NCI-H2227 treated with DMSO at 0.1 percent for 48 hours (cell line): ENCODE data around the gene COL4A2.

Experiments used
- DNase-seq: peaks from one replicate; lab custom pipeline; 2025; lab: John Stamatoyannopoulos, UW

Gene COL4A2

GRCh38 chr13:110354715-110355473, 47.8 kb downstream of the COL4A2 start:
- no peak for DNase-seq

GRCh38 chr13:110356362-110356761, 49.3 kb downstream of the COL4A2 start:
- DNase-seq, result no peak

- DNase-seq, result no peak
Measured at GRCh38 chr13:110358381-110358780, 51.3 kb downstream of the COL4A2 start.

- DNase-seq, result no peak
Measured at GRCh38 chr13:110359840-110360301, 52.8 kb downstream of the COL4A2 start.

GRCh38 chr13:110360598-110360997, 53.5 kb downstream of the COL4A2 start:
- DNase-seq, result no peak

- DNase-seq, result no peak
Measured at GRCh38 chr13:110361365-110361911, 54.4 kb downstream of the COL4A2 start.

GRCh38 chr13:110363010-110363409, 55.9 kb downstream of the COL4A2 start:
- no peak for DNase-seq

- no peak for DNase-seq
Measured at GRCh38 chr13:110364081-110364480, 57.0 kb downstream of the COL4A2 start.

- DNase-seq, result no peak
Measured at GRCh38 chr13:110365876-110366275, 58.8 kb downstream of the COL4A2 start.

GRCh38 chr13:110366733-110367132, 59.6 kb downstream of the COL4A2 start:
- no peak for DNase-seq

GRCh38 chr13:110367620-110368019, 60.5 kb downstream of the COL4A2 start:
- DNase-seq, result no peak

GRCh38 chr13:110368408-110368807, 61.3 kb downstream of the COL4A2 start:
- no peak for DNase-seq

- no peak for DNase-seq
Measured at GRCh38 chr13:110369400-110369799, 62.3 kb downstream of the COL4A2 start.

GRCh38 chr13:110371550-110372465, 64.7 kb downstream of the COL4A2 start:
- DNase-seq, result no peak

GRCh38 chr13:110372676-110373075, 65.6 kb downstream of the COL4A2 start:
- no peak for DNase-seq

- no peak for DNase-seq
Measured at GRCh38 chr13:110373617-110374016, 66.5 kb downstream of the COL4A2 start.

- no peak for DNase-seq
Measured at GRCh38 chr13:110374431-110375370, 67.6 kb downstream of the COL4A2 start.

GRCh38 chr13:110376120-110376519, 69.0 kb downstream of the COL4A2 start:
- DNase-seq, result no peak

- DNase-seq, result no peak
Measured at GRCh38 chr13:110377178-110377825, 70.2 kb downstream of the COL4A2 start.

- DNase-seq, result no peak
Measured at GRCh38 chr13:110377826-110378201, 70.7 kb downstream of the COL4A2 start.

GRCh38 chr13:110379358-110379757, 72.3 kb downstream of the COL4A2 start:
- no peak for DNase-seq
